ENCODE measurements around the gene CATSPER3. TPM values are rescaled to one million over a fixed set of nuclear protein-coding genes. Genes with fewer than 3 reads are reported as not detected.

CATSPER3 gene
- total RNA-seq, 1 experiment from 2014 or later: 0.40 TPM

GRCh38 chr5:135038813-135039270 is 71.1 kb downstream of the CATSPER3 start:
- no peaks in the 10 kb centered on the region for H3K27me3 ChIP-seq (ENCODE audit: low read length)
- ATAC-seq: no peak
- intact Hi-C loops (cut with micrococcal nuclease): no loop called here
- no peaks in the 10 kb centered on the region for H3K36me3 ChIP-seq (ENCODE audit: low read depth, low read length)
- TF ChIP-seq CTCF (conservative IDR thresholded peaks at IDR 0.05; ENCODE audit: low read depth, low read length): no peak
- no peak for TF ChIP-seq EZH2phosphoT487 (IDR thresholded peaks at IDR 0.05; ENCODE audit: borderline replicate concordance, low read length)
- TF ChIP-seq EZH2 (IDR thresholded peaks at IDR 0.05; ENCODE audit: low read length, unreplicated experiment): no peak
- POLR2A ChIA-PET (ENCODE audit: unreplicated experiment): no interaction called here
- H3K27ac ChIP-seq (ENCODE audit: low read length): no peak overlapping the region
- H3K9me2 ChIP-seq (replicated peaks; ENCODE audit: low read length): no peaks in the 10 kb centered on the region
- H3K4me2 ChIP-seq (ENCODE audit: low read length): no peak overlapping the region
- no peaks in the 10 kb centered on the region for H4K20me1 ChIP-seq (ENCODE audit: low read length)
- DNase-seq: no peak
- no peak overlapping the region for H3K9ac ChIP-seq (ENCODE audit: low read length)
- H3K9me3 ChIP-seq (ENCODE audit: low read length): no peaks in the 10 kb centered on the region
- H3F3A ChIP-seq (ENCODE audit: low read length, unreplicated experiment): no peaks in the 10 kb centered on the region
- peaks cover 9% of the 10 kb centered on the region for H3K4me1 ChIP-seq (ENCODE audit: insufficient read depth, low read length)
- CTCF ChIA-PET: no interaction called here
- H3K79me2 ChIP-seq (ENCODE audit: low read length): no peaks in the 10 kb centered on the region
- no peak overlapping the region for H2AFZ ChIP-seq (ENCODE audit: low read length)
- no peak overlapping the region for H3K4me3 ChIP-seq (ENCODE audit: low read length)
- BruUV-seq (replicated peaks): no TSS peak

- no TSS peak for BruUV-seq (replicated peaks)
- Histone ChIP-seq H3K9ac (ENCODE audit: low read length) (no peak overlapping the region), H3F3A (ENCODE audit: low read length, unreplicated experiment) (no peaks in the 10 kb centered on the region), H3K27ac (ENCODE audit: low read length) (no peak overlapping the region), H3K9me3 (ENCODE audit: low read length) (no peaks in the 10 kb centered on the region), H3K4me2 (ENCODE audit: low read length) (no peak overlapping the region), H3K27me3 (ENCODE audit: low read length) (no peaks in the 10 kb centered on the region), H4K20me1 (ENCODE audit: low read length) (no peaks in the 10 kb centered on the region), H3K36me3 (ENCODE audit: low read depth, low read length) (no peaks in the 10 kb centered on the region), H3K9me2 (replicated peaks; ENCODE audit: low read length) (no peaks in the 10 kb centered on the region), H3K79me2 (ENCODE audit: low read length) (no peaks in the 10 kb centered on the region), H3K4me1 (ENCODE audit: insufficient read depth, low read length) (peaks cover 9% of the 10 kb centered on the region), H3K4me3 (ENCODE audit: low read length) (no peak overlapping the region), H2AFZ (ENCODE audit: low read length) (no peak overlapping the region)
- TF ChIP-seq EZH2 (IDR thresholded peaks at IDR 0.05; ENCODE audit: low read length, unreplicated experiment) (no peak), CTCF (conservative IDR thresholded peaks at IDR 0.05; ENCODE audit: low read depth, low read length) (no peak), EZH2phosphoT487 (IDR thresholded peaks at IDR 0.05; ENCODE audit: borderline replicate concordance, low read length) (no peak)
- CTCF ChIA-PET: no interaction called here
- intact Hi-C loops (cut with micrococcal nuclease): no loop called here
- ATAC-seq: no peak
- no peak for DNase-seq
- POLR2A ChIA-PET (ENCODE audit: unreplicated experiment): no interaction called here
Measured at GRCh38 chr5:135039271-135040033, 71.7 kb downstream of the CATSPER3 start.

GRCh38 chr5:135040034-135040332 is 72.3 kb downstream of the CATSPER3 start:
- Histone ChIP-seq H3K36me3 (ENCODE audit: low read depth, low read length) (no peaks in the 10 kb centered on the region), H3K4me1 (ENCODE audit: insufficient read depth, low read length) (peaks cover 3% of the 10 kb centered on the region), H3K9ac (ENCODE audit: low read length) (no peak overlapping the region), H3K4me3 (ENCODE audit: low read length) (no peak overlapping the region), H3F3A (ENCODE audit: low read length, unreplicated experiment) (no peaks in the 10 kb centered on the region), H3K27ac (ENCODE audit: low read length) (no peak overlapping the region), H3K79me2 (ENCODE audit: low read length) (no peaks in the 10 kb centered on the region), H3K9me3 (ENCODE audit: low read length) (no peaks in the 10 kb centered on the region), H4K20me1 (ENCODE audit: low read length) (no peaks in the 10 kb centered on the region), H3K4me2 (ENCODE audit: low read length) (no peak overlapping the region), H3K9me2 (replicated peaks; ENCODE audit: low read length) (no peaks in the 10 kb centered on the region), H2AFZ (ENCODE audit: low read length) (no peak overlapping the region), H3K27me3 (ENCODE audit: low read length) (no peaks in the 10 kb centered on the region)
- no peak for TF ChIP-seq CTCF (conservative IDR thresholded peaks at IDR 0.05; ENCODE audit: low read depth, low read length)
- no peak for TF ChIP-seq EZH2 (IDR thresholded peaks at IDR 0.05; ENCODE audit: low read length, unreplicated experiment)
- no peak for TF ChIP-seq EZH2phosphoT487 (IDR thresholded peaks at IDR 0.05; ENCODE audit: borderline replicate concordance, low read length)
- BruUV-seq (replicated peaks): no TSS peak
- DNase-seq: no peak
- POLR2A ChIA-PET (ENCODE audit: unreplicated experiment): no interaction called here
- CTCF ChIA-PET: no interaction called here
- intact Hi-C loops (cut with micrococcal nuclease): no loop called here
- no peak for ATAC-seq

Measured in PC-3 (cell line).